Stimulated activated CD8-positive, alpha-beta memory T cell treated with anti-CD3 and anti-CD28 coated beads, Interleukin-7, amount 100 ng/mL, for 48 hours (primary cell): Measurements from ENCODE around the gene PRKCD.

Experiments
- DNase-seq, 2 donors: peaks; one replicate each; pipeline ENCODE4 v3.0.0-alpha.2; 2020; ENCODE audit warnings: low read depth in 1 of 2; ENCODE audit errors: extremely low read depth in 1 of 2

PRKCD gene

GRCh38 chr3:53229606-53230005 is 68.6 kb downstream of the PRKCD start:
- no peak for DNase-seq

- DNase-seq: no peak
Measured at GRCh38 chr3:53230041-53230621, 69.1 kb downstream of the PRKCD start.

- DNase-seq: no peak
Measured at GRCh38 chr3:53230789-53231188, 69.8 kb downstream of the PRKCD start.

- DNase-seq: no peak
Measured at GRCh38 chr3:53231532-53232511, 70.8 kb downstream of the PRKCD start.

- no peak for DNase-seq
Measured at GRCh38 chr3:53232641-53233377, 71.8 kb downstream of the PRKCD start.

- DNase-seq: no peak
Measured at GRCh38 chr3:53234130-53234840, 73.3 kb downstream of the PRKCD start.

GRCh38 chr3:53234841-53235232 is 73.8 kb downstream of the PRKCD start:
- no peak for DNase-seq

- DNase-seq: no peak
Measured at GRCh38 chr3:53235545-53235944, 74.5 kb downstream of the PRKCD start.

GRCh38 chr3:53236112-53236841 is 75.3 kb downstream of the PRKCD start:
- no peak for DNase-seq

GRCh38 chr3:53238051-53238850 is 77.2 kb downstream of the PRKCD start:
- no peak for DNase-seq

- DNase-seq: no peak
Measured at GRCh38 chr3:53238886-53239285, 77.9 kb downstream of the PRKCD start.

GRCh38 chr3:53239800-53240199 is 78.8 kb downstream of the PRKCD start:
- no peak for DNase-seq

GRCh38 chr3:53240989-53241972 is 80.3 kb downstream of the PRKCD start:
- no peak for DNase-seq

- DNase-seq: no peak
Measured at GRCh38 chr3:53242155-53242554, 81.1 kb downstream of the PRKCD start.
